Liver (tissue), 9 donors: Measurements from ENCODE around the gene OR52N1. TPM values are rescaled to one million over a fixed set of nuclear protein-coding genes. Genes with fewer than 3 reads are reported as not detected.

Experiments
- DNase-seq: peaks from one replicate; pipeline ENCODE4 v3.0.0-alpha.2; 2017; ENCODE audit warnings: low spot score
- H3K27ac ChIP-seq, 2 donors: one replicate each; pipeline ENCODE4 v1.7.0; 2013; ENCODE audit warnings: inconsistent platforms in 2 of 2, low read length in 2 of 2, control low read depth in 1 of 2, low read depth in 1 of 2, mild to moderate bottlenecking in 1 of 2
- H3K27me3 ChIP-seq, 4 donors: one replicate each; pipeline versions ENCODE4 v1.6.1 to v1.7.0; 2013; ENCODE audit warnings: low read length in 3 of 4, inconsistent platforms in 1 of 4, mild to moderate bottlenecking in 1 of 4, moderate library complexity in 1 of 4; ENCODE audit not compliant: control insufficient read depth in 4 of 4, insufficient read depth in 4 of 4
- H3K36me3 ChIP-seq, 4 donors: one replicate each; pipeline versions ENCODE4 v1.6.1 to v1.7.0; 2013; ENCODE audit warnings: low read length in 3 of 4, mild to moderate bottlenecking in 3 of 4, low read depth in 1 of 4, moderate library complexity in 1 of 4; ENCODE audit not compliant: control insufficient read depth in 4 of 4, insufficient read depth in 3 of 4
- H3K4me1 ChIP-seq, 4 donors: one replicate each; pipeline versions ENCODE4 v1.6.1 to v1.7.0; 2013; ENCODE audit warnings: low read length in 3 of 4, mild to moderate bottlenecking in 3 of 4, moderate library complexity in 1 of 4; ENCODE audit not compliant: control insufficient read depth in 4 of 4, insufficient read depth in 4 of 4
- H3K4me3 ChIP-seq, 3 donors: one replicate each; pipeline versions ENCODE4 v1.6.1 to v1.7.0; 2013; ENCODE audit warnings: low read length in 3 of 3, control low read depth in 1 of 3, low read depth in 1 of 3, mild to moderate bottlenecking in 1 of 3
- H3K9ac ChIP-seq, 2 donors: one replicate each; pipeline ENCODE4 v1.7.0; 2013; ENCODE audit warnings: low read length in 2 of 2, mild to moderate bottlenecking in 2 of 2, moderate library complexity in 2 of 2, control low read depth in 1 of 2, low read depth in 1 of 2
- H3K9me3 ChIP-seq, 4 donors: one replicate each; pipeline versions ENCODE4 v1.6.1 to v1.7.0; 2013; ENCODE audit warnings: low read length in 3 of 4; ENCODE audit not compliant: control insufficient read depth in 4 of 4
- EGR1 ChIP-seq, 2 donors: IDR thresholded peaks; 2 replicates each; pipeline ENCODE4 v1.6.1; 2016 to 2018; ENCODE audit warnings: antibody characterized with exemption in 2 of 2, low read depth in 2 of 2
- FOXA2 ChIP-seq: IDR thresholded peaks from 2 replicates; pipeline ENCODE4 v1.6.1; 2016; ENCODE audit warnings: antibody characterized with exemption
- HNF4G ChIP-seq: IDR thresholded peaks from 2 replicates; pipeline ENCODE4 v1.6.1; 2016; ENCODE audit warnings: antibody characterized with exemption
- JUND ChIP-seq, 2 donors: IDR thresholded peaks; 2 replicates each; pipeline ENCODE4 v1.6.1; 2016; ENCODE audit warnings: antibody characterized with exemption in 2 of 2
- MAX ChIP-seq: IDR thresholded peaks from 2 replicates; pipeline ENCODE4 v1.6.1; 2016; ENCODE audit warnings: antibody characterized with exemption
- NR2F2 ChIP-seq: IDR thresholded peaks from 2 replicates; pipeline ENCODE4 v1.6.1; 2016; ENCODE audit warnings: antibody characterized with exemption
- REST ChIP-seq: IDR thresholded peaks from 2 replicates; pipeline ENCODE4 v1.6.1; 2016; ENCODE audit warnings: antibody characterized with exemption, mild to moderate bottlenecking
- RXRA ChIP-seq, 2 donors: IDR thresholded peaks; 2 replicates each; pipeline ENCODE4 v1.6.1; 2017 to 2018; ENCODE audit warnings: antibody characterized with exemption in 2 of 2, mild to moderate bottlenecking in 1 of 2
- SP1 ChIP-seq: IDR thresholded peaks from 2 replicates; pipeline ENCODE4 v1.6.1; 2018; ENCODE audit warnings: antibody characterized with exemption, mild to moderate bottlenecking
- WGBS: extraction: QIAGEN DNeasy Blood & Tissue Kit; methylation state at CpG from one replicate; pipeline ENCODE4 v1.1.7; 2013; 5-methylcytosine and 5-hydroxymethylcytosine counted together
- polyA plus RNA-seq, 2 donors: library from polyadenylated mRNA; stranded (reverse) in 1 of 2; unstranded in 1 of 2; fragments of 200-250 nt in 1 of 2; fragments of >200 nt in 1 of 2; fragmentation: Nextera tagmentation in 1 of 2; extraction: Ambion mirVana in 1 of 2; gene quantifications; one replicate each; pipeline versions ENCODE4 v1.2.1 to v1.2.3, GENCODE V29; 2013 to 2015
- total RNA-seq, 2 donors: library from RNA; depleted of rRNA; stranded (reverse); fragments of >200 nt; gene quantifications; one replicate each; pipeline ENCODE4 v1.2.3, GENCODE V29; 2014
- donor health status: healthy.
- donor health status: healthy.
- donor health status: healthy.
- donor health status: healthy.
- donor health status: healthy.

OR52N1 gene
- total RNA-seq (under 1 TPM; under 0.01 to 0.05 TPM), polyA plus RNA-seq (not detected)

GRCh38 chr11:5791165-5791564, at the start of gene OR52N1:
TSS of gene OR52N1 (minus strand) at chr11:5791265. CDS start at chr11:5788816, 2,449 bp downstream.
- TF ChIP-seq SP1 (no peak), EGR1 (IDR thresholded peaks at IDR 0.05; ENCODE audit: low read depth in 2 of 2) (no peak), RXRA (IDR thresholded peaks at IDR 0.05) (no peak), FOXA2 (no peak), HNF4G (no peak), MAX (no peak), REST (no peak)
- H3K9ac ChIP-seq = no peak within 1 kb of the TSS
- H3K4me1 ChIP-seq = no peaks in the 10 kb centered on the region
- H3K27me3 ChIP-seq = no peaks in the 10 kb centered on the region
- no peak for DNase-seq
- 68% methylated on average over 3 of the region's 3 CpGs for WGBS
- no peaks in the 10 kb centered on the region for H3K9me3 ChIP-seq
- H3K36me3 ChIP-seq = no peaks in the 10 kb centered on the region
- no peak within 1 kb of the TSS for H3K4me3 ChIP-seq
- no peak within 1 kb of the TSS for H3K27ac ChIP-seq

- Histone ChIP-seq H3K27ac (no peak overlapping the region), H3K36me3 (no peaks in the 10 kb centered on the region), H3K9ac (no peak overlapping the region), H3K9me3 (no peaks in the 10 kb centered on the region), H3K4me3 (no peak overlapping the region), H3K27me3 (no peaks in the 10 kb centered on the region), H3K4me1 (no peaks in the 10 kb centered on the region)
- no peak for DNase-seq
- 90% methylated on average over 2 of the region's 2 CpGs for WGBS
- TF ChIP-seq JUND (IDR thresholded peaks at IDR 0.05) = no peak
- no peak for TF ChIP-seq NR2F2
- TF ChIP-seq MAX = no peak
- TF ChIP-seq RXRA (IDR thresholded peaks at IDR 0.05) = no peak
- TF ChIP-seq SP1 = no peak
Observed at GRCh38 chr11:5837695-5838094, 46.6 kb upstream of the OR52N1 start.

GRCh38 chr11:5833446-5833845, 42.4 kb upstream of the OR52N1 start:
- H3K36me3 ChIP-seq = no peaks in the 10 kb centered on the region
- no peak for DNase-seq
- TF ChIP-seq SP1 (no peak), MAX (no peak)
- WGBS = 48% methylated on average over 2 of the region's 2 CpGs
- H3K27me3 ChIP-seq = peaks cover 0 to 4% (median 0%) of the 10 kb centered on the region in 4 donors
- no peak overlapping the region for H3K9ac ChIP-seq
- H3K4me1 ChIP-seq = no peaks in the 10 kb centered on the region
- no peak overlapping the region for H3K4me3 ChIP-seq
- no peak overlapping the region for H3K27ac ChIP-seq
- H3K9me3 ChIP-seq = no peaks in the 10 kb centered on the region
